GM12878 (cell line): ENCODE data around the gene ODAD4. TPM values are rescaled to one million over a fixed set of nuclear protein-coding genes. Genes with fewer than 3 reads are reported as not detected.

Experiments used
- ATAC-seq: fragments of 200-7000 bp; cut with Tn5 transposase; 3 replicates; pipeline ENCODE4 v1.9.1; 2020; ENCODE audit warnings: mild to moderate bottlenecking, moderate library complexity
- BruUV-seq: library from RNA; stranded (reverse); fragments of 400-500 nt; replicated peaks from 2 replicates; lab custom pipeline; 2021; lab: Mats Ljungman, UMichigan
- CTCF ChIA-PET: fragments of 300-600 bp; sonication (Branson Sonifier 250); formaldehyde crosslinking; extraction: SDS; loops from one replicate; lab custom pipeline; 2021; ENCODE audit warnings: inconsistent platforms; lab: Yijun Ruan, JAX
- POLR2A ChIA-PET: fragments of 350-600 bp; formaldehyde crosslinking; extraction: SDS; loops from one replicate; lab custom pipeline; 2021; ENCODE audit warnings: inconsistent platforms; lab: Charles Lee
- RAD21 ChIA-PET: fragments of 300-600 bp; sonication (Branson Sonifier 250); formaldehyde crosslinking; loops from one replicate; lab custom pipeline; 2023; ENCODE audit warnings: antibody characterized with exemption; ENCODE audit not compliant: unreplicated experiment; lab: Charles Lee
- SMC1A ChIA-PET: fragments of 300-600 bp; sonication (Branson Sonifier 250); formaldehyde crosslinking; loops from one replicate; lab custom pipeline; 2023; ENCODE audit not compliant: unreplicated experiment, uncharacterized antibody; lab: Charles Lee
- DNase-seq: peaks from one replicate; pipeline ENCODE4 v3.0.0-alpha.2; 2011; ENCODE audit warnings: low read depth, low spot score
- FAIRE-seq: peaks from 3 replicates; lab custom pipeline; 2011; peaks lifted over from hg19 to GRCh38; lab: Jason Lieb, UNC
- H2AFZ ChIP-seq: 2 replicates; pipeline ENCODE4 v1.6.0; 2011; ENCODE audit warnings: low read depth, low read length, control low read depth; ENCODE audit not compliant: control insufficient read depth
- H3K27ac ChIP-seq: 2 replicates; pipeline ENCODE4 v1.5.1; 2011; ENCODE audit warnings: control low read depth; ENCODE audit not compliant: control insufficient read depth, insufficient read depth
- H3K27me3 ChIP-seq, 2 experiments: replicated peaks in 1 of 2; 2 replicates each; pipeline versions ENCODE4 v1.6.0 to v1.6.1; 2011; ENCODE audit warnings: low read length in 1 of 2; ENCODE audit not compliant: control insufficient read depth in 2 of 2, insufficient read depth in 2 of 2
- H3K36me3 ChIP-seq, 2 experiments: 2 replicates each; pipeline ENCODE4 v1.5.1; 2011; ENCODE audit warnings: low read length in 1 of 2; ENCODE audit not compliant: control insufficient read depth in 2 of 2, insufficient read depth in 2 of 2
- H3K4me1 ChIP-seq: 2 replicates; pipeline ENCODE4 v1.6.1; 2011; ENCODE audit warnings: mild to moderate bottlenecking, low read length, moderate library complexity, mixed read lengths; ENCODE audit not compliant: control insufficient read depth, insufficient read depth
- H3K4me2 ChIP-seq: 2 replicates; pipeline ENCODE4 v1.6.0; 2011; ENCODE audit warnings: control low read depth; ENCODE audit not compliant: control insufficient read depth, insufficient read depth
- H3K4me3 ChIP-seq: fragments of 200-600 bp; sonication (generic); 2 replicates; pipeline ENCODE4 v1.5.1; 2016
- H3K79me2 ChIP-seq: 2 replicates; pipeline ENCODE4 v1.6.0; 2011; ENCODE audit warnings: low read length; ENCODE audit not compliant: control insufficient read depth, insufficient read depth
- H3K9ac ChIP-seq: 2 replicates; pipeline ENCODE4 v1.8.0; 2011; ENCODE audit warnings: low read length, control low read depth, mixed read lengths; ENCODE audit not compliant: control insufficient read depth, insufficient read depth
- H3K9me3 ChIP-seq: replicated peaks from 3 replicates; pipeline ENCODE4 v1.5.1; 2011; ENCODE audit warnings: mild to moderate bottlenecking, low read length; ENCODE audit not compliant: control insufficient read depth, insufficient read depth
- H4K20me1 ChIP-seq: 2 replicates; pipeline ENCODE4 v1.6.0; 2011; ENCODE audit not compliant: control insufficient read depth, insufficient read depth
- CEBPB ChIP-seq, 2 experiments: fragments of 150-350 bp in 1 of 2; IDR thresholded peaks; 2 replicates each; pipeline ENCODE4 v1.6.1; 2012 to 2014; ENCODE audit warnings: low read depth in 2 of 2, low read length in 2 of 2, borderline replicate concordance in 1 of 2, inconsistent platforms in 1 of 2
- CTCF ChIP-seq, 3 experiments: IDR thresholded peaks in 2 of 3; conservative IDR thresholded peaks in 1 of 3; 2 replicates each; pipeline ENCODE4 v1.5.1; 2011; ENCODE audit warnings: low read depth in 3 of 3, low read length in 3 of 3, mild to moderate bottlenecking in 3 of 3, control low read depth in 2 of 3, moderate library complexity in 2 of 3, inconsistent platforms in 1 of 3, mixed read lengths in 1 of 3; ENCODE audit not compliant: control insufficient read depth in 2 of 3, insufficient read depth in 1 of 3; ENCODE audit errors: extremely low read depth in 1 of 3
- EGR1 ChIP-seq, 2 experiments: IDR thresholded peaks; 1 replicate in 1 of 2; 2 replicates in 1 of 2; pipeline ENCODE4 v1.6.1; 2011 to 2012; ENCODE audit warnings: low read depth in 2 of 2, low read length in 2 of 2, borderline replicate concordance in 1 of 2, mild to moderate bottlenecking in 1 of 2, moderate library complexity in 1 of 2
- EZH2 ChIP-seq: IDR thresholded peaks from 2 replicates; pipeline ENCODE4 v1.6.1; 2012; ENCODE audit warnings: low read depth, mild to moderate bottlenecking, control low read depth, inconsistent platforms, low read length, borderline replicate concordance; ENCODE audit not compliant: control insufficient read depth
- HDAC6 ChIP-seq: fragments of 200-600 bp; sonication (generic); IDR thresholded peaks from one replicate; pipeline ENCODE4 v1.8.0; 2017; ENCODE audit warnings: antibody characterized with exemption; ENCODE audit not compliant: unreplicated experiment
- HDGF ChIP-seq: fragments of 450-650 bp; IDR thresholded peaks from 2 replicates; pipeline ENCODE4 v1.6.1; 2016; ENCODE audit warnings: antibody characterized with exemption
- IKZF1 ChIP-seq: fragments of 450-650 bp; conservative IDR thresholded peaks from 2 replicates; pipeline ENCODE4 v1.6.1; 2017; ENCODE audit warnings: antibody characterized with exemption, mild to moderate bottlenecking
- IKZF2 ChIP-seq, 2 experiments: fragments of 450-650 bp; IDR thresholded peaks; 2 replicates each; pipeline ENCODE4 v1.6.1; 2017; ENCODE audit warnings: mild to moderate bottlenecking in 2 of 2, moderate library complexity in 2 of 2
- JUND ChIP-seq: IDR thresholded peaks from 2 replicates; pipeline ENCODE4 v1.6.1; 2012; ENCODE audit warnings: low read depth, mild to moderate bottlenecking, low read length, improper control_type of control experiment, moderate library complexity
- SREBF1 ChIP-seq: IDR thresholded peaks from 2 replicates; pipeline ENCODE4 v1.6.1; 2012; ENCODE audit warnings: mild to moderate bottlenecking, low read length
- USF1 ChIP-seq: IDR thresholded peaks from 2 replicates; pipeline ENCODE4 v1.6.1; 2011; ENCODE audit warnings: borderline replicate concordance, low read depth, mild to moderate bottlenecking, moderate library complexity, mixed read lengths, low read length; ENCODE audit not compliant: insufficient read depth; ENCODE audit errors: extremely low read length
- YBX1 ChIP-seq: fragments of 450-650 bp; IDR thresholded peaks from 2 replicates; pipeline ENCODE4 v1.6.1; 2016; ENCODE audit warnings: antibody characterized with exemption
- WGBS: methylation state at CpG from one replicate; pipeline ENCODE4 v1.1.6; 2016; ENCODE audit warnings: low lambda C conversion rate; ENCODE audit not compliant: insufficient replicate concordance, insufficient coverage; ENCODE audit errors: missing lambda C conversion rate; 5-methylcytosine and 5-hydroxymethylcytosine counted together
- in situ Hi-C: fragments of 300-500 bp; cut with MboI; formaldehyde crosslinking; loops from 9 replicates; pipeline ENCODE4 v1.14.3; 2018; ENCODE audit warnings: mixed read lengths
- intact Hi-C: fragments of 100-400 bp; cut with micrococcal nuclease; formaldehyde crosslinking; loops from one replicate; pipeline ENCODE4 v1.14.2; 2022; ENCODE audit not compliant: unreplicated experiment
- polyA plus RNA-seq, 11 experiments: library from polyadenylated mRNA; depleted of rRNA in 4 of 11; unstranded in 6 of 11; stranded (reverse) in 5 of 11; fragments of >200 nt; fragmentation: Nextera tagmentation in 4 of 11; fragmentation: Illumina TruSeq in 1 of 11; extraction: Ambion mirVana in 4 of 11; extraction: Trizol in 1 of 11; gene quantifications; 1 replicate in 1 of 11; 2 replicates in 10 of 11; pipeline versions ENCODE4 v1.2.1 to v1.2.3, GENCODE V29; 2011 to 2016; ENCODE audit warnings: inconsistent platforms in 2 of 11, missing spikeins in 2 of 11, low read depth in 1 of 11
- total RNA-seq, 4 experiments: library from RNA; depleted of rRNA in 3 of 4; stranded (reverse); fragments of >200 nt in 3 of 4; fragmentation: Illumina TruSeq in 1 of 4; extraction: Trizol in 1 of 4; gene quantifications; 2 replicates each; pipeline versions ENCODE4 v1.2.1 to v1.2.3, GENCODE V29; 2013 to 2021
- TF ChIP-seq, protein P1 (sequence below): fragments of 450-650 bp; IDR thresholded peaks from 2 replicates; pipeline ENCODE4 v1.6.1; 2017; ENCODE audit warnings: borderline replicate concordance

Gene ODAD4
- total and polyA plus RNA-seq, 10 of the 15 experiments (the other 5 are each of a cell fraction or from before 2014, with no cell fraction given), result 0.10 to 0.73 (median 0.35) TPM

- no peak for TF ChIP-seq HDGF
- TF ChIP-seq USF1, result no peak
- TF ChIP-seq JUND, result no peak
Measured at GRCh38 chr17:41937970-41938954, 7.8 kb downstream of the ODAD4 start (continued).

GRCh38 chr17:41939044-41939692 is 8.8 kb downstream of the ODAD4 start:
- no peak overlapping the region for H2AFZ ChIP-seq
- H3K27me3 ChIP-seq, result no peaks in the 10 kb centered on the region
- H3K27ac ChIP-seq, result no peak overlapping the region
- BruUV-seq, result no TSS peak
- H3K4me1 ChIP-seq, result peaks cover 9% of the 10 kb centered on the region
- in situ Hi-C loops (no loop called here), intact Hi-C loops (no loop called here)
- no peaks in the 10 kb centered on the region for H3K36me3 ChIP-seq
- DNase-seq (no peak), FAIRE-seq (no peak), ATAC-seq (no peak)
- H3K4me3 ChIP-seq, result no peak overlapping the region
- ChIA-PET POLR2A (interaction anchor here (1.9 kb wide), 1 partner anchor 21 kb away, joined by 5 read pairs; the partner anchor contains the start of gene ACLY), SMC1A (interaction anchor here (0.6 to 1.4 kb wide), 3 partner anchors 9 to 23 kb away, joined by 3 to 5 read pairs (median 4); partner anchors contain the start of gene ODAD4), CTCF (no interaction called here), RAD21 (interaction anchor here (1.3 kb wide), 1 partner anchor 22 kb away, joined by 3 read pairs; no protein-coding TSS in a partner anchor)
- H3K9ac ChIP-seq, result no peak overlapping the region
- no peaks in the 10 kb centered on the region for H3K9me3 ChIP-seq
- no peaks in the 10 kb centered on the region for H4K20me1 ChIP-seq
- WGBS, result 49% methylated on average over 4 of the region's 4 CpGs
- H3K79me2 ChIP-seq, result no peaks in the 10 kb centered on the region
- H3K4me2 ChIP-seq, result no peak overlapping the region
- TF ChIP-seq SREBF1 (no peak), EZH2 (no peak), IKZF2 (IDR thresholded peaks at IDR 0.05) (no peak), CEBPB (IDR thresholded peaks at IDR 0.05; ENCODE audit: borderline replicate concordance in 1 of 2, low read depth in 2 of 2, low read length in 2 of 2) (no peak), YBX1 (no peak), CTCF (IDR thresholded peaks at IDR 0.05 in 2 of 3, conservative IDR thresholded peaks at IDR 0.05 in 1 of 3; ENCODE audit: control insufficient read depth in 2 of 3, extremely low read depth in 1 of 3, insufficient read depth in 1 of 3, low read depth in 3 of 3, low read length in 3 of 3) (no peak), HDGF (no peak), EGR1 (IDR thresholded peaks at IDR 0.05; ENCODE audit: borderline replicate concordance in 1 of 2, low read depth in 2 of 2, low read length in 2 of 2) (no peak), HDAC6 (no peak), IKZF1 (no peak)
- TF ChIP-seq, protein P1, sequence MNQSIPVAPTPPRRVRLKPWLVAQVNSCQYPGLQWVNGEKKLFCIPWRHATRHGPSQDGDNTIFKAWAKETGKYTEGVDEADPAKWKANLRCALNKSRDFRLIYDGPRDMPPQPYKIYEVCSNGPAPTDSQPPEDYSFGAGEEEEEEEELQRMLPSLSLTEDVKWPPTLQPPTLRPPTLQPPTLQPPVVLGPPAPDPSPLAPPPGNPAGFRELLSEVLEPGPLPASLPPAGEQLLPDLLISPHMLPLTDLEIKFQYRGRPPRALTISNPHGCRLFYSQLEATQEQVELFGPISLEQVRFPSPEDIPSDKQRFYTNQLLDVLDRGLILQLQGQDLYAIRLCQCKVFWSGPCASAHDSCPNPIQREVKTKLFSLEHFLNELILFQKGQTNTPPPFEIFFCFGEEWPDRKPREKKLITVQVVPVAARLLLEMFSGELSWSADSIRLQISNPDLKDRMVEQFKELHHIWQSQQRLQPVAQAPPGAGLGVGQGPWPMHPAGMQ, result no peak
